Measurements from ENCODE around the gene PIGM.

PIGM gene

DNA sequence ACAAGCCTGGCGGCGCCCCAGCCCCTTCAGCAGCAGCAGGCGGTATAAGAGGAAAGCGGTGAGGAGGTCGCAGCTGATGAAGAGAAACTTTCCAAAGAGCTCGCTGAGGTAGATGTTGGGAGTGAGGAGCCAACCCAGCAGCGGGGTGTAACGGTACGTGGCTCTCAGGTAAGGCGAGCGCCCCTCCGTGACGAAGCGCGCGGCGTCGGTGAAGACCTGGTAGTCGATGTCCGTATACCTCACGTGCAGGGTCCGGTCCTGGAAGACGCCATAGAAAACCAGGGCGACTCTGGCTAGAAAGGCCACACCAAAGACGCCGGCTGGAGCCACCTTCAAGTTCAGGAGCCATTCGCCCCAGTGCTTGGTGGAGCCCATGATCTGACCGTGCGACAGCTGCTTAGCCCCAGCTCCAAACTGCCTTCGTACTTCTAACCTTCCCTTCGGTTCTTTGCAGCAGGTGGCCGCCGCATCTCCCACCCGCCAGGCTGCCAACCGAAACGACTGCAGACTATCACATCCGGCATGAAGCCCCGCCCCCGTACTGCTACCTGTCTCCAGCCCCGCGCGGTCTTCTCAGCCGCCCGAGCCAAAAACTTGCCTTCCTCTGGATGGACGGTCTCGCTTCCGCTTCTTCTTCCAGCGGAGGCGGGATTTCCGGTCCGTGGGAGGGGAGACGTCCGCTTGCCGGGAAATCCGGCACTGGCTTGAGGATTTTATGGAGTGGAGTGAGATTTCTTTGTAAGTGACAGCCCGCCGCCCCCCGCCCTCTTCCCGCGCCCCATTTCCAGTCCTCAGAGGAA is at the start of gene PIGM:
TSS of gene PIGM (minus strand) at position 626 of the 800 bp plus-strand sequence. CDS start at position 375, 251 bp downstream.
- peak; percentile 94 for DNase-seq

GRCh38 chr1:160081261-160081936 is 49.6 kb upstream of the PIGM start, which contains the start of gene KCNJ9:
KCNJ9 (plus strand) TSS chr1:160081538; CDS start chr1:160084031, 2,493 bp downstream.
- DNase-seq: no peak

DNA sequence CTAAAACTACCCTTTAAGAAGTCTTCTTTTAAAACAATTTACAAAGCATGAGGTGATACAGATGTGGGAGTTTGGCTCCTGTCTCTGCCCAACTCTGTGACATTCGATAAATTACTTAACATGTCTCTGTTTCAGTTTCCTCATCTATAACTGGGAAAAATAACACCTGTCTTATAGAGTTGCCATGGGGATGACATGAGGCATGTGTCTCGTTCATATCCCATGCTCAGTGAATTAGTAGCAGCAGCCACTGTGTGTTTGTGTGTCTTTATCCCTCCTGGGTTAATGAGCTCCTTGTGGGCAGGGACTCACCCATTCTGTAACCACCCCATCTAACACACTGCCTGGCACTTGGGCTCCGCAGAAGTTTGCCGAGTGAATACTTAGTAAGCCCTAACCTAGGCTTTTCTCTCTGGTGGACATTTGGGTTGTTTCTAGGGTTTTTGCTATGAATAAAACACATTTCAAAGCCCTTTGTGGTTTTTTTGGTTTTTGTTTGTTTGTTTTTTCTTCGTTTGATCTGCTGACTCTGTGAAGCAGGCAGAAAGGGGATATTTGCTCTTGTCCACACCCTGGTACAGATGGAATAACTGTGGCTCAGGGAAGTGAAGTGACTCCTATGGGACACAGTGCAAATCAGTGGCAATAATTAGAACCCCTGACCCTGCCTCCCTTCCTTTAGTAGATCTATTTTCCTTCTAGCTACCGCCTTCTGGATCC is 48.8 kb upstream of the PIGM start:
- no peak for DNase-seq

GRCh38 chr1:160079448-160079847 is 47.7 kb upstream of the PIGM start:
- DNase-seq: no peak

DNA sequence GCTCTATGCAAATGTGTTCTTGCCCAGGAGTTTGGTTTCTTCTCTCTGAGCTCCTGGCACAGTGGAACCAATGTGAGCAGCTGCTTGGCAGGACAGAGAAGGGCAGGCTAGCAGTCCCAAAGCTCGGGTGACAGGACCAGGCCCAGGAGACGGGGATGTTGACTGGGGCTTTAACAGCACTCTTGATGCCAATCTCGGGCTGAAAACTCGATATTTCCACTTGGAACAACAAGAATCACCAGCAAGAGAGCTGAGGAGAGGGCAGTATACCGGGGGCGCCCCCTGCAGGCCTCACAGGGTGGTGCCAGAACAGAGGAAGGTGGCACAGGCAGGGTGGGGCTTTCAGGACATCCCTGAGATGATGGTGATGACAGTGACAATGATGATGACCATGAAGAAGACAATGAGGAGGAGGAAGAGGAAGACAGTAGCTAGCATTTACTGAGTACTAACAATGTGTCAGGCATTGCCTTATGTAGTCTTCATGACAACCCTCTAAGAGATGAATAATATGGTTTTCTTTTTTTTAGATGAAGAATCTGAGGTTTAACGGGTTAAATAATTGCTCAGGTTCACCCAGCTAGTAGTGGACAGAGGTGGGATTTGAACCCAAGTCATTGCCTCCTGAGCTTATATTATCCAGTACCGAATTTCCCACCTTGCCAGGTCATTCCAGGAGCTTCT is 46.9 kb upstream of the PIGM start:
- peak; percentile 57 for DNase-seq

GRCh38 chr1:160077486-160077885 is 45.7 kb upstream of the PIGM start:
- no peak for DNase-seq

GRCh38 chr1:160076295-160076694 is 44.5 kb upstream of the PIGM start:
- no peak for DNase-seq

GRCh38 chr1:160075836-160076235 is 44.0 kb upstream of the PIGM start:
- DNase-seq: no peak

DNA sequence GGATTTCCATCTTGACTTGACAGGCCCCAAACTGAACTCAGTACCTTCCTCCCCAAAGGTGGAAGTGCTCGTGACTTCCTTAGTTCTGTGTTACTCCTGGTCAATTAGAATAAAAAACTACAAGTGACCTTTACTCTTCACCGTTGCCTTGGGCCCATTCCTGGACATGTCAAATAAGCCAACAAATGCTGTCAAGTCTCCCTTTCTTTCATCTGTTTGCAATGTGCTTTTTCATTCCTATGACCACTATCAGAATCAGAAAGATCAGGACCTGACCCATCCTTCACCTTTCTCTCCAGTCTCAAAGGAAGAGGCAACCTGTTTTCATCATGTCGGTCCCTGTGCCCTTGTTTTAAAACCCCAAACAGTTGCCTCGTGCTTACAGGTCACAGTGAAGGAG is 43.1 kb upstream of the PIGM start:
- no peak for DNase-seq

DNA sequence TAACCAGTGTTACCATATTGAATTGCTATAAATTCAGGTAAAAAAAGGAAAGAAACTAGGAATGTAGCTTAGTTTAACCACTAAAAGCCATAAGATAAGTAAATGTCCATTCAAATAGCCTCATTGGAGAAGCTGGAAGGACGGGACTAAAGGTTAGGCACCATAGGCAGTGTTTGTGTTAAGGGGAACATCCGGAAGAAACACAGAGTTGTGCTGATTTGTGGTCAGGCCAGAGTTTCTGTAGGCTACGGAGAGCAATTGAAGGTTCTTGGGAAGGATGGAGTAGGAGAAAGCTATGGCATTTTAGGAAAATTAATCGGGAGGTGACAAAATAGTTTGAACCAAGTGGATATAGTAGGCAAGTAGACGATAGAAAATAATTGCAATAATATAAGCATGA is 39.5 kb upstream of the PIGM start:
- no peak for DNase-seq

- peak; percentile 71 for DNase-seq
Observed at GRCh38 chr1:160070243-160071163, 38.7 kb upstream of the PIGM start.

GRCh38 chr1:160069460-160070231 is 37.9 kb upstream of the PIGM start, which contains the start of gene KCNJ10:
KCNJ10 (minus strand) TSS chr1:160070160; CDS start chr1:160042532, 27,628 bp downstream.
- no peak for DNase-seq

- DNase-seq: no peak
Observed at GRCh38 chr1:160068225-160068624, 36.4 kb upstream of the PIGM start.

DNA sequence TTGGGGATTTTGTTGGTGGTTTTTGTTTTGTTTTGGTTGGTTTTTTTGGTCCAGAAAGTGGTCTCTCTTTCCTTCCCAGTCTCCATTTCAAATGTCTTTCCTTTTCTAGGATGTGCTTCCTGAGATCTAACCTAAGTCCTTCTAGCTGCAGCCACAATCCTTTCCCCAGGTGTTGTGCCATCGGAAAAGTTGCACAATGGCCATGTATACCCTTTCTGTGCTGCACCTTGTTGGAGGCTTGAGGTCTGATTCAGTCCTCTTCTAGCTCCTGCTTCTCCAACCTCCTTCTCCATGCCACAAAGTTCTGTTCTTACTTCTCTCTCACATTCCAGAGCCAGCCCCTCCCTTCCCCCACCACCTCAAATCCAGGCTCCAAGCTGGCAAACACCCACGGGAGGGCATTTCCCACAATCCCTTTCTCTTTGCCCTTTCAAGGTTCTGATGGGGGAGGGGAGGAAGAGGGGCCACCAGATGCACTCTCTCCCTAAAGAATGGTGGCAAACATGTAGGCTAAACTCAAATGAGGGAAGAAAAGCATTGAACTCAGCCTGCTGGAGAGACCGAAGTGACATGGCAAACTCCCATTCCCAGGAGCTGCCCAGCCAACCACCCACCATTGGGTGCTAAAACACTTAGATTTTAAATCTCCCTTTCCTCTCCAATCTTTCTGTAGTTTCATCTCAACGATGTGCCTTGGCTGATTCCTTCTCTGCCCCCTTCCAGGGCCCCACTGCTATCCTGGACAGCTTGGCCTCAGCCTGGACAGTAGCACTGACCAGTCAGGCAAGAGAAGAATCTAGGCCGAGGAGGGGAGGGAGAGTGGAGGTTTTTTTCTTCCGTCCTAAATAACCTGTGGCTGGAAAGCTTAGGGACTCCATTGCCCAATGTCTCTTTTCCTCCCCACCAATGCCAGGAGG is 35.3 kb upstream of the PIGM start:
- DNase-seq: no peak

GRCh38 chr1:160064746-160065145 is 33.0 kb upstream of the PIGM start:
- DNase-seq: no peak

GRCh38 chr1:160064164-160064563 is 32.4 kb upstream of the PIGM start:
- DNase-seq: no peak

- no peak for DNase-seq
Observed at GRCh38 chr1:160063176-160063575, 31.4 kb upstream of the PIGM start.

- DNase-seq: no peak
Observed at GRCh38 chr1:160062230-160062532, 30.4 kb upstream of the PIGM start.

GRCh38 chr1:160061369-160062229 is 29.8 kb upstream of the PIGM start:
- no peak for DNase-seq

All from activated CD4-positive, alpha-beta T cell treated with anti-CD3 and anti-CD28 coated beads, Interleukin-2, amount 50 U/mL, for 1 hour (primary cell).